ENCODE measurements around the gene IL16. TPM values are rescaled to one million over a fixed set of nuclear protein-coding genes. Genes with fewer than 3 reads are reported as not detected.
"Not testable (repeated sequence)": the region's sequence is repeated elsewhere in the genome, so short reads cannot be mapped to it uniquely, and the experiment has no call there.

Gene IL16
- polyA plus RNA-seq, 1 donor from 2014 or later: not detected

DNA sequence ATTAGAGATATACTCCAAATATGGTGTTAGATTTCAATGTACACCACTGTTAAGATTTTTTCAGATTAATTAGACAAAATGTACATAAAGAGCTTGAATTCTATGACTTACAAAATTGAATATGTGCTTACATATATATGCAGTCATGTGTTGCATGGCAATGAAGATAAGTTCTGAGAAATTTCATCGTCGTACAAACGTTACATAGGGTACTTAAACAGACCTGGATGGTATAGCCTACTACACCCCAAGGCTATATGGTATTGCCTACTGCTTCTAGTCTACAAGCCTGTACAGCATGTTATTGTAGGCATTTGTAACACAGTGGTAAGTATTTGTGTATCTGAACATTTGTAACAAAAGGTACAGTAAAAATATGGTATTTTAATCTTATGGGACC, 9.3 kb downstream of the IL16 start:
- Histone ChIP-seq H3K36me3 (ENCODE audit: insufficient read depth, low read length) (no peaks in the 10 kb centered on the region), H3K9me3 (ENCODE audit: low read length) (no peaks in the 10 kb centered on the region), H2AFZ (ENCODE audit: low read depth, low read length) (no peak overlapping the region), H3K27me3 (ENCODE audit: insufficient read depth, low read depth, low read length) (no peaks in the 10 kb centered on the region), H3F3A (ENCODE audit: insufficient read depth, low read length, poor library complexity, severe bottlenecking) (no peaks in the 10 kb centered on the region), H3K9ac (ENCODE audit: low read length) (no peak overlapping the region), H3K79me2 (replicated peaks; ENCODE audit: insufficient read depth, low read length) (no peaks in the 10 kb centered on the region), H4K20me1 (ENCODE audit: insufficient read depth) (no peaks in the 10 kb centered on the region), H3K4me3 (ENCODE audit: low read length) (no peak overlapping the region), H3K27ac (ENCODE audit: low read length) (no peak overlapping the region), H3K4me2 (ENCODE audit: low read length) (no peak overlapping the region), H3K9me2 (ENCODE audit: insufficient read depth, low read length) (no peaks in the 10 kb centered on the region)
- TF ChIP-seq EP300 (conservative IDR thresholded peaks at IDR 0.05; ENCODE audit: poor library complexity, severe bottlenecking) (no peak), SMC3 (conservative IDR thresholded peaks at IDR 0.05; ENCODE audit: poor library complexity) (no peak), MXI1 (conservative IDR thresholded peaks at IDR 0.05; ENCODE audit: poor library complexity, severe bottlenecking) (no peak), RAD21 (conservative IDR thresholded peaks at IDR 0.05) (no peak), POLR2AphosphoS5 (IDR thresholded peaks at IDR 0.05) (no peak), EZH2 (IDR thresholded peaks at IDR 0.05; ENCODE audit: borderline replicate concordance, insufficient read depth, low read length, poor library complexity, severe bottlenecking) (no peak), TAF1 (IDR thresholded peaks at IDR 0.05; ENCODE audit: low read depth) (no peak)
- TF ChIP-seq, protein P1, sequence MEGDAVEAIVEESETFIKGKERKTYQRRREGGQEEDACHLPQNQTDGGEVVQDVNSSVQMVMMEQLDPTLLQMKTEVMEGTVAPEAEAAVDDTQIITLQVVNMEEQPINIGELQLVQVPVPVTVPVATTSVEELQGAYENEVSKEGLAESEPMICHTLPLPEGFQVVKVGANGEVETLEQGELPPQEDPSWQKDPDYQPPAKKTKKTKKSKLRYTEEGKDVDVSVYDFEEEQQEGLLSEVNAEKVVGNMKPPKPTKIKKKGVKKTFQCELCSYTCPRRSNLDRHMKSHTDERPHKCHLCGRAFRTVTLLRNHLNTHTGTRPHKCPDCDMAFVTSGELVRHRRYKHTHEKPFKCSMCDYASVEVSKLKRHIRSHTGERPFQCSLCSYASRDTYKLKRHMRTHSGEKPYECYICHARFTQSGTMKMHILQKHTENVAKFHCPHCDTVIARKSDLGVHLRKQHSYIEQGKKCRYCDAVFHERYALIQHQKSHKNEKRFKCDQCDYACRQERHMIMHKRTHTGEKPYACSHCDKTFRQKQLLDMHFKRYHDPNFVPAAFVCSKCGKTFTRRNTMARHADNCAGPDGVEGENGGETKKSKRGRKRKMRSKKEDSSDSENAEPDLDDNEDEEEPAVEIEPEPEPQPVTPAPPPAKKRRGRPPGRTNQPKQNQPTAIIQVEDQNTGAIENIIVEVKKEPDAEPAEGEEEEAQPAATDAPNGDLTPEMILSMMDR (IDR thresholded peaks at IDR 0.05; ENCODE audit: poor library complexity, severe bottlenecking): no peak
- TF ChIP-seq, protein P2, sequence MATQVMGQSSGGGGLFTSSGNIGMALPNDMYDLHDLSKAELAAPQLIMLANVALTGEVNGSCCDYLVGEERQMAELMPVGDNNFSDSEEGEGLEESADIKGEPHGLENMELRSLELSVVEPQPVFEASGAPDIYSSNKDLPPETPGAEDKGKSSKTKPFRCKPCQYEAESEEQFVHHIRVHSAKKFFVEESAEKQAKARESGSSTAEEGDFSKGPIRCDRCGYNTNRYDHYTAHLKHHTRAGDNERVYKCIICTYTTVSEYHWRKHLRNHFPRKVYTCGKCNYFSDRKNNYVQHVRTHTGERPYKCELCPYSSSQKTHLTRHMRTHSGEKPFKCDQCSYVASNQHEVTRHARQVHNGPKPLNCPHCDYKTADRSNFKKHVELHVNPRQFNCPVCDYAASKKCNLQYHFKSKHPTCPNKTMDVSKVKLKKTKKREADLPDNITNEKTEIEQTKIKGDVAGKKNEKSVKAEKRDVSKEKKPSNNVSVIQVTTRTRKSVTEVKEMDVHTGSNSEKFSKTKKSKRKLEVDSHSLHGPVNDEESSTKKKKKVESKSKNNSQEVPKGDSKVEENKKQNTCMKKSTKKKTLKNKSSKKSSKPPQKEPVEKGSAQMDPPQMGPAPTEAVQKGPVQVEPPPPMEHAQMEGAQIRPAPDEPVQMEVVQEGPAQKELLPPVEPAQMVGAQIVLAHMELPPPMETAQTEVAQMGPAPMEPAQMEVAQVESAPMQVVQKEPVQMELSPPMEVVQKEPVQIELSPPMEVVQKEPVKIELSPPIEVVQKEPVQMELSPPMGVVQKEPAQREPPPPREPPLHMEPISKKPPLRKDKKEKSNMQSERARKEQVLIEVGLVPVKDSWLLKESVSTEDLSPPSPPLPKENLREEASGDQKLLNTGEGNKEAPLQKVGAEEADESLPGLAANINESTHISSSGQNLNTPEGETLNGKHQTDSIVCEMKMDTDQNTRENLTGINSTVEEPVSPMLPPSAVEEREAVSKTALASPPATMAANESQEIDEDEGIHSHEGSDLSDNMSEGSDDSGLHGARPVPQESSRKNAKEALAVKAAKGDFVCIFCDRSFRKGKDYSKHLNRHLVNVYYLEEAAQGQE (IDR thresholded peaks at IDR 0.05; ENCODE audit: borderline replicate concordance): no peak

DNA sequence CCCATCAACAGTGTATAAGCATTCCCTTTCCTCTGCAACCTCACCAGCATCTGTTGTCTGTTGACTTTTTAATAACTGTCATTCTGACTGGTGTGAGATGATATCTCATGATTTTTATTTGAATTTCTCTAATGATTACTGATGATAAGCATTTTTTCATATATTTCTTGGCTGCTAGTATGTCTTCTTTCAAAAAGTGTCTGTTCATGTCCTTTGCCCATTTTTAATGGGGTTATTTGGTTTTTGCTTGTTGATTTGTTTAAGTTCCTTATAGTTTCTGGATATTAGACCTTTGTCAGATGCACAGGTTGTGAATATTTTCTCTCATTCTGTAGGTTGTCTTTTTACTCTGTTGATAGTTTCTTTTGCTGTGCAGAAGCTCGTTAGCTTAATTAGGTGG, 11.3 kb downstream of the IL16 start:
- H3K4me2 ChIP-seq (ENCODE audit: low read length); H3K9ac ChIP-seq (ENCODE audit: low read length); H3K9me2 ChIP-seq (ENCODE audit: insufficient read depth, low read length); H2AFZ ChIP-seq (ENCODE audit: low read depth, low read length); H3F3A ChIP-seq (ENCODE audit: insufficient read depth, low read length, poor library complexity, severe bottlenecking); H3K9me3 ChIP-seq (ENCODE audit: low read length); H3K79me2 ChIP-seq (replicated peaks; ENCODE audit: insufficient read depth, low read length); H3K4me3 ChIP-seq (ENCODE audit: low read length); H3K27me3 ChIP-seq (ENCODE audit: insufficient read depth, low read depth, low read length); H3K27ac ChIP-seq (ENCODE audit: low read length); H3K36me3 ChIP-seq (ENCODE audit: insufficient read depth, low read length); H4K20me1 ChIP-seq (ENCODE audit: insufficient read depth): not testable (repeated sequence)

DNA sequence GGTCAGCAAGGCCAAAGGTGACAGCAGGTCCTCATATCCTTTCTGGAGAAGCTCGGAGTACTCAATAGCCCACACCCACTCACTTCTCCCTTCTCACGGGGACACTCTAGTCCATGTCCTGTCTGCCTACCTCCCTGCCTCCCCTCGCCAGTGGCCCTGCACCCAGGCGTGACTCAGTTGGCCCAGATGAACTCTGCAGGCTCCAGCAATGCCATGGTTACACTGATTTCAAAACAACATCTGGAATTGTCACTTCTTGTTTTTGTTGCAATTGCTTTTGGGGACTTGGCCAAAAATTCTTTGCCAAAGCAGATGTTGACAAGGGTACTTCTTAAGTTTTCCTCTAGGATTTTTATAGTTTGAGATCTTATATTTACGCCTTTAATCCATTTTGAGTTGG, 13.0 kb downstream of the IL16 start:
- Histone ChIP-seq H2AFZ (ENCODE audit: low read depth, low read length) (no peak overlapping the region), H3K9ac (ENCODE audit: low read length) (no peak overlapping the region), H3F3A (ENCODE audit: insufficient read depth, low read length, poor library complexity, severe bottlenecking) (no peaks in the 10 kb centered on the region), H3K79me2 (replicated peaks; ENCODE audit: insufficient read depth, low read length) (no peaks in the 10 kb centered on the region), H3K9me2 (ENCODE audit: insufficient read depth, low read length) (no peaks in the 10 kb centered on the region), H3K9me3 (ENCODE audit: low read length) (no peaks in the 10 kb centered on the region), H3K4me2 (ENCODE audit: low read length) (no peak overlapping the region), H3K27me3 (ENCODE audit: insufficient read depth, low read depth, low read length) (no peaks in the 10 kb centered on the region), H4K20me1 (ENCODE audit: insufficient read depth) (no peaks in the 10 kb centered on the region), H3K4me3 (ENCODE audit: low read length) (no peak overlapping the region), H3K27ac (ENCODE audit: low read length) (no peak overlapping the region), H3K36me3 (ENCODE audit: insufficient read depth, low read length) (no peaks in the 10 kb centered on the region)
- no peak for TF ChIP-seq POLR2AphosphoS5 (IDR thresholded peaks at IDR 0.05)

All from neural cell (in vitro differentiated cells).